HG03457 (cell line): ENCODE results near the gene SEMA5B.

ENCODE experiments used
- ATAC-seq: cut with Tn5 transposase; IDR thresholded peaks from one replicate; pipeline ENCODE4 v1.9.1; 2021; ENCODE audit warnings: moderate number of reproducible peaks; ENCODE audit not compliant: unreplicated experiment

Gene SEMA5B

DNA sequence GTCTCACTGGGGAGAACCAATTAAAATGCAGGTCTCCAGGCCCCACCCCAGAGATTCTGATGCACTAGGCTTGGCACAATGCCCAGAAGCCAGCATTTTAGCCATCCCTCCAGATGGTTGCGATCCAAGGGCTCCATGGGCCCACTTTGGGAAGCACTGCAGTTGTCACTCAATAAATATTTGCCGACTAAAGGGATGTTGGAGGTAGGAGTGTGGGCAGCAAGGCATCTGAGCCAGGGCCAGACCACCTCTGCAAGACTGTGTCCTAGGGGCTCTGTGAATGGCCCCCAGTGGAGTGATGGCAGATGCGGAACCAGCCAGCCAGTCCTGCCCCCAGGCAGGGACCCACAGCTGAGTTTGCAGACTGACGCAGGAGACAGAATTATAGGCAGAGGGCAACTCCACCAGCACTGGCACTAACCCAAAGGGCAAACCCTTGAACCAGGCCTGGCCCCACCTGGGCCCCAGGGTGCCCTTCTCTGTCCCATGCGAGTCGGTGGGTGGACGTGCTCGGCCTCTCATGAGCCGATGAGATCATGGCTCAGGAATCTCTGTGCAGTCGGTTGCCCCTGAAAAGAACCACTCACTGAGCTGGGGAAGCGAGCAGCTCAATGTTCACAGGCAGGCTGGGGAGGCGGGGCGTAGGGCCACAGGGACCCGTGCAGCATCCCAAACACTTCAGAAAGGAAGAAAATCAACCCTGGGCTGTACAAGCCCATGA, 49.7 kb downstream of the SEMA5B start:
- no peak for ATAC-seq

DNA sequence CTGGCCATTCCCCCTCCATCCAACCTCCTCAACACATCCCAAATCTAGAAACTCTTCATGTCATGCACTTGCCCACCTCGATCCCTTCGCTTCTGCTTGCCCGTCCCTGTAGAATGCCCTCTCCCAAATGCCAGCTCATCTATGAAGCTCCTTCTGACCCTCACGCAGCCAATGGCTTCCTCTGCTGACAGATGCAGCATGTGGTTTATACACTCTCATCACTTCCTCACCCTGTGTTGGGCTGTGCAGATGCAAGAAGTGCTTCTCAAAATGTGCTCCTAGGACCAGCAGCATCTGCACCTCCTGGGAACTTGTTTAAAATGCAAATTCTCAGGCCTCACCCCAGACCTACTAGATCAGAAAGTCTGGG, 51.7 kb downstream of the SEMA5B start:
- peak; percentile 42 for ATAC-seq

DNA sequence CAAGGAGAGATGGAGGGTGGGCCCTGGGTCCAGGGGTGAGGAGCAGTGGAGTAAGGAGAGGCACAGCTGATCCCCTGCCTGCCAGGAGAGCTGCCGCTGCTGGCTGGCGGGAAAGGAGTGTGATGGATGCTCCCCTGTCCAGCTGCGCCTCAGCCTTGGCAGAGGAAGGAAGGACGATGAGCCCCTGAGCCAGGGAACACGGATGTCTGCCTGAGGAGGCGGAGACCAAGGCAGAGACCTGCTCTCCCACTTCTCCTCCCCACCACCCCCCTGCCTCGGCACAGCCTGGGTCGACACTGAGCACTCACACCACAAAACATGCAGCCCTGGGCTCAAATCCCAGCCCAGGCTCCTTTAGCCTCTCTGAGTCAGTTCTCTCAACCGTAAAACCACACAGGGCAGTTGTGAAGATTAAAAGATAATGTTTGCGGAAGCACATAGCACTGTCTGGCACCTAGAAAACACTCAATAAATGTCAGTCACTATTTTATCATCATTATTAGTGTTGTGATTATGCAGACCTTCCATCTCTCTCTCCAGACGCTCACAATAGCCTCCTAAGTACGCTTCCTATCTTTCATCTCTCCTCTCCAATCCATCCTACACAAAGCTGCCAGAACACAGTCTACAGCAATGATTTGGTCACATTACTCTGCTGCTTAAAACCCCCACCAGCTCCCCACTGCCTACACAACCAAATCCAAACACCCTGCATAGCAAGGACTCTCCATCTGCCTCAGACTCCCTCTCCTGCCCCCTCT, 52.2 kb downstream of the SEMA5B start:
- peak; percentile 48 for ATAC-seq

DNA sequence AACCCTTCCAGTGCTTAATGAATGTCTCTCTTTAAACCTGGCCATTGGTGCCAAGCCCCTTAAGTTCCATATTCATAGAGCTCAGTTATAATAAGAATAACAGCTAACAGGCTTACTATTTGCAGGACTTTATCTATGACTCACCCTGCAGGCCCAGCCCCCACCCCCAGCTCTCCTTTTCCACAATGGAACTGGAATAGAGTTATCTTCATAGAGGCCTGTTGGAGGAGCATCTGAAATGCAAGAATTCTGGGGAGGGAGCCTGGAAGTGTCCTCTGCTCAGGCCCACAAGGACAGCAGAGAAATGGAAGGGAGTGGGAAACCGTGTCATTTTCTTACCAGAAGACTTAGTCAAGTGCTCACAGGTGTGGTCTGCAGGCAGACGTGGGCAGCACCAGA, 52.8 kb downstream of the SEMA5B start:
- ATAC-seq, result no peak

DNA sequence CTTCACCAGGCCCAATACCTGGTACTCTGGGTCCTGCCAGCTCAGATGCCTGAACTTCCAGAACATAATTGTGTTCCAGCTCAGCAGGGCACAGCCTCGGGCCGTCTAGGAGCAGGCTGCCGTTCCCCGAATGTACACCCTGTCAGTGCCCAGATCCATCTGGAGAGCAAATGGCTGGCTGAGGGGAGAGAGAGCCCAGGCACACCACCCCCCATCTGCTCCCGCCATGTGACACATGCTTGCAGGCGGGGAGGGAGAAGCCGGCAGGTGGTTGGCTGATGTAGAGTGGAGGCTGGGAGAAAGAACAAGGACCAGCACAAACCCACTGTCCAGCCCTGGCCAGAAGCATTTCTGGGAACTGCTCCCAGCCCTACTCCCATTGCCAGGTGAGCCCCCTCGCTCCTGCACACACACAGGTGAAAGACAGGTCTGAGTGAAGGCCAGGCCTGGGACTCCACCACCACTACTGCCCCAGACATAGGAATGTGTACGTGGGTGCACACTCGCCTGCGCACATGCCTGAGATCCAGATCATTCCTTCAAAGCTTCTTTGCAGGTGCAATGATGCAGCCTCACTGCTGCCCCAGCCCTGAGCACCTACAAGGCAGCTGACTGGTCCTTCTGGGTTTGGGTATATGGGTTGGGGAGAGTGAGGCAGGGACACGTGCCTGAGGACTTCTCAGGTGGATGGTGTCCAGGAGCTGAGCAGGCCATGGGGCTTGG, 53.5 kb downstream of the SEMA5B start:
- no peak for ATAC-seq

DNA sequence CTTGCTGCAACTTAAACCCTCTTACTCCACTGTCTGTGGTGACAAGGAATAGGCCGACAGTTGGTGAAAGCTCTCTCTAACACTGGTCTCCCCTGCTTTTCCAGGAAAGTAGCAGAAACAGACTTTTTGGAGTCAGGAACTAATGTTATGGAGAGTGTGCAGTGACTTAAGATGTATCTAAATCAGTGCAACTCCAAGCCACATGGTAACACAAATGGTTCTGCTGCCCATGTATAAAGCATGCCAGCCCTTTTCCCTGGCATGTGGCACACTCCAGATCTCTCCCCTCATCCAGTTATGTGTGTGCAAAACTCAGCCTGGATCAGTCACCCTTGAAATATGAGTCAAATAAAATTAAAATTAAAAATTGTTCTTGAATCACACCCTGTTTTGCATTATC, 55.4 kb downstream of the SEMA5B start:
- ATAC-seq, result no peak

DNA sequence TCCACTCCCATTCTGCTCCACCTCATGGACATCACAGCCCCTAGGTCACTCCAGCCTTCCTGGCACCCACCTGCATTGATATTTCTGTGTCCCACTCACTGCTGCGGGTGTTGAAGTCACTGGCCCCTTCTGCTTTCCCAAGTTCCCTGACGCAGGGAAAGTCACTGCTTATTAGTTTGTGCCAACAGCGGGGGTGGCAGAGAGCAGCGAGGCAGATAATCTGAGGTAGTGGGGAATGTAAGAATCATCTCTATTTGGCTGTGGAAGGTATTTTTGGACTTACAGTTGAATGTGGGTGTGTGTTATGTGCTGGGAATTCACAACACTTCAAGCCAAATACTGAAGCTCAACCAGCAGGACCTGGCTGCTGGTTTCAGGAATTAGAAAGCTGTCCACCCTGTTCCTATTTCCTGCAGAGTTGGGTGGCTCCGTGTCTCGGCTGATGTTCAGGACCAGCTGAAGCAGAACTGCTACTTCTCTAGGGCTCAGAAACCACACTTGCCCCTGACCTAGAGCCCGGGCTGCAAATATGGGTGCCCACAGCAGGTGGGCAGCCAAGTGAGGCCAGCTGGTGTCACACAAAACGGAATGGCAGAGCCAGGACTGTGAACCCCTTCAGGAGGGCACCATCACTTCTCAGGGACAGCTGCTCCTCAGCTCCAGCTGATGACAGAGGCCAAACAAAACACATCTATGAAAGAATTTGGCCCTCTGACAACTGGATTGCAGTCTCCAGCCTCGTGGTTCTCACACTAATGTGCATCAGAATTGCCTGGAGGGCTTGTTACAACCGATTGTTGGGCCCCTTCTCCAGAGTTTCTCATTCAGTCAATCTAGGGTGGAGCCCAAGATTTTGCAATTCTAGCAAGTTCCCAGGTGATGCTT, 57.7 kb downstream of the SEMA5B start:
- ATAC-seq, result no peak

DNA sequence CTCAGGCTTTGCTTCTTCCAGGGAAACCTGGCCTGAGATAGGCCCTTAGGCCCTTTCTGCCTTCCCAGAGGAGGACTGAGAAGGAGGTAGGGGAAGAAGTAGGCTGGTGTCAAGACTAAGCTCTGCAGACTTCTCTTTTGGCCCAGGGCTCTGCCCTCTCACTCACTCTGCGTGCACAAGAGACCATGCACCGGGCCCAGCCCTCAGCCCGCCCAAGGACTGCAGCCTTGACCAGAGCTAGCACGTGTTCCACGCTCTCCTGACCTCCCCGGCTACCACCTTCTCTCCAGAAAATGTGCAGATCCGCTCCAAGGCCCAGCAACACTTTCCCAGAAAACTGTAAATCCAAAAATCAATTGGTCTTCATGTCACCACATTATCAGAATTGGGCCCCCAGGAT, 59.8 kb downstream of the SEMA5B start:
- ATAC-seq, result no peak

DNA sequence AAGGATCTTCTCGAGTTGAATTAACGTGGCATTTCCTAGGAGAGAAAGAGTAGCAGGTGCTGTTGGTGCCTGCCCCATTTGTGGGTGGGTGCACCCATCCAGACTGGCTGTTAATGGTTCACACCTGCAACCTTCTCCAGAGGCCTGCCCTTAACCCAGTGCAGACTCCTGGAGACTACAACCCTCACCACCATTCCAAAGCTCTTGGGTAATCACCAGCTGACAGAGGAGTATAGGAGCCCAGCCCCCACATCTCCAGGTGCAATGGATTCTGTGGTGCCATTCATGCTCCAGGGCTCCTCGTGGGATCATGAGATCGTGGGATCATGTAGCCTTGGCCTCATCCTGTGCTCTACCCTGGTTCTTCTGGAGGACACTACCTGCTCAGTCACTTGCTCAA, 60.2 kb downstream of the SEMA5B start:
- no peak for ATAC-seq

DNA sequence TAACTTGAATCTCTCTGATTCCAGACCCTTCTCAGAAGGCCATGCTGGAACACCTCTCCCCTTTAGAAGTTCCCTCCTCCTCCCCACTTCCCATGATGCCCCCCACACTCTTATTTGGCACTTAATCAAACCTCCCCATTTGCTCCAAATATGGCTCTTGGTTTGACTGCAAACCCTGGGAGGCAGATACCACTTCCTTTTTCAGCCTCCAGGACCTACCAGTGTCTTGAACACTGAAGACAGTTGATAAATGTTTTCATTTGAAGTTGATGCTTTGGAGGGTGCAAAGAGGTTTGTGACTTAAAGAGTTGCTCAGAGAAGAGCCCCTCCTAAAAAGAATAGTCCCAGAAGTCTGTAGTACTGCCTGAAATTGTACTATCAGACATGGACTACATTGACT, 61.5 kb downstream of the SEMA5B start:
- ATAC-seq, result no peak

DNA sequence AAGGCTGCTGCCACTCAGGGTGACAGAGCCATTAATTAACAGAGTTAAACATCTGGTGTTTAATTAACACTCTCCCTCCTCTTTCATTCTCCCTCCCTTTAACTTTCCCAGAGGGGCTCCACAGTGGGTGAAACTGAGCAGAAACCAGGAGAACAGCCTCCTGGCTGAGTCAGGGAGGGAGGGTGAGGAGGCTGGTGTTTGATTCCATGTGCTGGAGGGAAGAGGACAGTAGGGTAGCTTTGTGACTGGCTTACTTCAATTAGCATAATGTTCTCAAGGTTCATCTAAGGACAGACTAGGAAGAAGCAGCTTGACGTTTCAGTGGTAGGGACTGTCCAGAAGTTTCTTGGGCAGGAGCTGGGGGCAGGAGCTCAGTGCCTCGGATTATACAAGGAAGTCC, 62.8 kb downstream of the SEMA5B start:
- ATAC-seq, result no peak

DNA sequence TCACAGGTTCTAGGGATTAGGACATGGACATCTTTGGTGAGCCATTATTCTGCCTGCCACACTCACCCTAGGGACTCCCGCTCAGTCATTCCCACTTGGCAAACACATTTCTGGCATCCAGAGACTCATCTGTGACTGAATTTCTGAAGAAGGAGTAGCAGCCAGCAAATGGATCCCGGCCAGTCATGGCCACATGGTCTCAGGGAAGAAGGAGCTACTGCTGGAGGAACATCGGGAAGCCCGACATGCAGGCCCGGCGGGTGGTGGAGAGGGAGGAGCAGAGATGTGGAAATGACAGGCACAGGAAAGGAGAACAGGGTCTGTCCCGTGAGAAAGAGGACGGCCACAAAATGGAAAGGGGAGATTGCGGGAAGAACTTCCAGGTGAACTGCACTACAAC, 65.4 kb downstream of the SEMA5B start:
- ATAC-seq, result no peak

DNA sequence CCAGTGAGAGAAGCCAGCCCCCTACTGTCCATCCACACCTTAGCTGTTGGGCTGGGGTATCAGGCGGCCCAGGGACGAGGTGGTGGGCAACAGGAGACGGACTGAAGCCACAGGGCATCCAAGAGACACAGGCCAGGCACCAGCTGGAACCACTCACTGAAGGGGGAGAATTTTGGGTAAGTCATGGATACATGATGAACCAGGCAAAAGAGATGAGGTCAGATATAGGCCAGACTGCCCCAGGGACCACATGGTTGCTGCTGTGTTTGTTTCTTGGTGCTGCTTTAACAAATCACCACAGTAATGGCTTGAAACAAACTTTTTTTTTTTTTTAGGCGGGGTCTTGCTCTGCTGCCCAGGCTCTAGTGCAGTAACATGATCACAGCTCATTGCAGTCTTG, 66.4 kb downstream of the SEMA5B start:
- no peak for ATAC-seq

DNA sequence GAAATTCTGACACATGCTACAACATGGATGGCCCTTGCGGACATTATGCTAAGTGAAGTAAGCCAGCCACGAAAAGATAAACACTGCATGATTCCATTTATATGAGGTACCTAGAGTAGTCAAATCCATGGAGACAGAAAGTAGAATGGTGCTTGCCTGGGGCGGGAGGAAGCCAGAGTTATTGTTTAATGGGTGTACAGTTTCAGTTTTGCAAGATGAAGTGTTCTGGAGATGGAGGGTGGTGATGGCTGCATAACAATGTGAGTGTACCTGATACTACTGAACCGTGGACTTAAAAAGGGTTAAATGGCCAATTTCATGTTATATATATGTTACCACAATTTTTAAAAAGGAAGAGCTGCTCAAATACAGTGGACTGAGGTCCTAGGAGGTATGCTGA, 66.9 kb downstream of the SEMA5B start:
- ATAC-seq, result no peak

DNA sequence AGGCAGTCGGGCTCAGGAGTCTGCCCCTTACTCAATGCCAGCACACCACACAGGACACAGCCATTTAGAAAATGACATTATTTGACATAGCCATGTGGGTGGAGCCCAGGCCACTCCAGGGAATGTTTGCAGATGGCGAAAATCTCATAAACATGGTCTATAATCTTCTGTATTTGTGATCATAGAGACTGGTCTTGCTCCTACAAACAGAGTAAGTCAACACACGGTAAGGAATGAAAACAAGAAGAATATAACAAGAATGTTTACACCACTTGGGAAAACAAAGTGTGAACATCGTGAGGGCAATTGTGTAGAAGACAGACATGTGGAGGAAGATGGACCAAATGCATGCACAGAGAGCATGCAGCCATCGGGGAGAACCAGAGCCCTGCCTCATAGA, 68.2 kb downstream of the SEMA5B start:
- ATAC-seq, result no peak

DNA sequence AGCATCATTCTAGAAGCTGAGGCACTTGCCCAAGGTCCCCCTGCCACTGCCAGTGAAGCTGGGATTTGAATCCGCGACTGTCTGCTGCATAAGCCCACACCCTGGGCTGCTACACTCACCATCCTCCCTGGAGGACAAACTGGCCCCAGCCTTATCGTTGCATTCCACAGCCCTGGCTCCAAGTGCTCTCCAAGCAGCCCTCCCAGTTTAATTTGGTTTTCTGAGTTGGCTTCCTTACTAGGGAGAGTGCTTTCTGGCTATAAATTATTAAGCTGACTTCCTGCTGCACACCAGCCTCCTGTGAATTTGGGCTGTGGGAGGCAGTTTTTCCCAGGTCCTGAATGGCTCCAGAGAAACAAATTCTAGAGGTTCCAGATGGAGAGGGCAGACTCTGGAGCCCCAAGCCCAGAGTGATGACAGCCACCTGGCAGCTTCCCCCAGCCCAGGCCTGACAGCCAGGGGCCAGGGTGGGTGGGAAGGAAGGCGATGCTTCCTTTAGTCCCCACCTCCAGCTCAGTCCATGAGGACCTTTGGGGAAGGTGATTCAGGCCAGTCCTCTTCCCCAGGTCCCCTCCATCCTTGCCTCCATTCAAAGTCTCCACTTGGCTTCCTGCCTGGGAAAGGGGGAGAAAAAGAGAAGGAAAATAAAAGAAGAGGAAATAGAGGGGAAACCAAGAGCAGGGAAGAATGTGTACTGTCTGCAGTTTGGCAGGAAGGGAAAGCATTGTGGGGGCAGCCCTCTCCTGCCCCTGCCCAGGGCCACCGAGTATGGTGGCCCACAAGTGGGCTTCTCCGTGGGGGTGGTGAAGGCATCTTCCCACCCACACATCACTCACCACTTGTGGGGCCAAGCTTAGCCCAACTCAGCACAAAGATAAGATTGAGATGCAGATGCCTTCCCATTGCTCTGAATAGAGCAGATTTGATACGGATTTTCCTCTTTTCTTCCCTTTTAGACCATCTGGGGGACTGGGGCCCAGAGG, 69.6 kb downstream of the SEMA5B start:
- ATAC-seq, result no peak

DNA sequence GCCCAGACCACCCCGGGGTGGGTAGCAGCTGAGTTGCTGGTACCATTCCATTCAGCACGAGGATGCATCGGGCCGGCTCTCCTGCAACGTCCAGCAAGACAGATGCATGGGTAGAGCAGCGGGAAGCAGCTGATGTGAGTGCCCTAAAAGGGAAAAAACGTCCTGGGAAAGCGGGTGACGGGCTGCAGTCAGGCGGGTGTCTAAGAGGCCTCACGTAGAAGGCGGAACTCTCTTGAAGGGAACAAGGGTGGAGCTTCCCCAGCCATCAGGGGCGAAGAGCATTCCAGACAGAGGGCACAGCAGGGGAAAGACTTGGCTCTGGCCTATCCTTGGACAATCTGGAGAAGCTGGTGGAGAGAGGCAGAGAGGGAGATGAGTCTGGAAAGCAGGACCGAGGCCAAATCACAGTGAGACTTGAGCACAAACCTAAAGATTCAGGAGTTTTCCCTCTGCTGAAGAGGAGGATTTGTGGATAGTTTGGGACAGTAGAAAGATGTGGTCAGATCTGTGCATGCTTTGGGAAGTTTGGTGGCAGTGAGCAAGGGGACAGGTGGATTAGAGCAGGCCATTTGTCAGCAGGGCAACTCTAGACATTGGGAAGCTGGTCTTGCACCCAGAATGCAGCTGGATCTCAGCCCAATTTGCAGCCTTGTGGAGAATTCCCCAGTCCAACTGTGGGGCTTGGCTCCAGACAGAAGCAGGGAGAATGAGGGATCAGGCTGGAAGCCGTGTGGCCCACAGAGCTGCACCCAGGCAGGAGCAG, 70.7 kb downstream of the SEMA5B start:
- ATAC-seq, result no peak

DNA sequence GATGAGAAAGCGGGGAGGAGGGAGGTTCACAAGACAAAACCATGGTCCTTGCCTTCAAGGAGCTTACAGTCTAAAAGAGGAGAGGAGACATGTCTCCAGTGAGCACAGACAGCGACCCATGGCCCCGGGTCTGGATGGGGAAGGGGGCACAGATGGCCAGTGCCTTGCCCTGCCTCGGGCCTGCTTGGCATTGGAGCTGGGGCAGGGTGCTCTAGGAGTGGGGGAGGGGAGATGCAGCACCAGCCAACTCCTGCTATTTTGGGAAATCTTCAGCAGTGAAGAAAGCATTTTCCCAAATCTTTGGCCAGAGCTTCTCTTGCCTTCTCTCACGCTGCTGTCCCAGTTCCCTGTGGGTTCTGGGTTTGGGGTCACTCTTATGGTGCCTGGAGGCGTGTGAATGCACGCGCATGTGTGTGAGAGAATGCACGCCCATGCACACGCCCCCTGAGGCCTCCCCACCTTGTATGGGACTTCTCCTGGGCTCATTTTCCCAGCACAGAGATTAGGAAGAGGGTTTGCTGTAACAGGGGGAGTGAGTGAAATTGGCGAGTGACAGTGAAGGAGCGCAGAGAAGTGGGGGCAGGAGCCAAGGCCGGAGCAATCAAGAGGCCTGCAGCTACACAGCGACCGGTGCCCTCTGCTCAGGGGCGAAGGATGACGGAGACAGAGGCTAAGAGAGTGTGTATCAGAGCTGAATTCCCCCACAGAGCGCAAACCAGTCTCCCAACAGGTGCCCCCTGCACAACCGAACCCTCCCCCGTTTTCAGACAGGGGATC, 71.5 kb downstream of the SEMA5B start:
- no peak for ATAC-seq
